Left ventricle myocardium inferior (tissue), 1 donor: ENCODE data around the gene RET. TPM values are rescaled to one million over a fixed set of nuclear protein-coding genes. Genes with fewer than 3 reads are reported as not detected.

Experiments
- DNase-seq: peaks from one replicate; pipeline ENCODE4 v3.0.0-alpha.2; 2020
- H3K27ac ChIP-seq: fragments of 200-600 bp; replicated peaks from 2 replicates; pipeline ENCODE4 v1.8.0; 2021
- H3K27me3 ChIP-seq: fragments of 200-600 bp; 2 replicates; pipeline ENCODE4 v1.8.0; 2021; ENCODE audit warnings: low read depth
- H3K36me3 ChIP-seq: fragments of 200-600 bp; 2 replicates; pipeline ENCODE4 v1.8.0; 2021
- H3K4me1 ChIP-seq: fragments of 200-600 bp; 2 replicates; pipeline ENCODE4 v1.8.0; 2021
- H3K4me3 ChIP-seq: fragments of 200-600 bp; 2 replicates; pipeline ENCODE4 v1.8.0; 2021; ENCODE audit warnings: mild to moderate bottlenecking, moderate library complexity
- H3K9me3 ChIP-seq: fragments of 200-600 bp; replicated peaks from 2 replicates; pipeline ENCODE4 v1.8.0; 2021
- CTCF ChIP-seq: fragments of 200-600 bp; IDR thresholded peaks from 2 replicates; pipeline ENCODE4 v1.8.0; 2021; ENCODE audit warnings: antibody characterized with exemption, mild to moderate bottlenecking, borderline replicate concordance
- intact Hi-C: fragments of 100-400 bp; cut with micrococcal nuclease; formaldehyde crosslinking; loops from one replicate; pipeline ENCODE4 v1.11.0; 2022
- total RNA-seq: library from RNA; stranded (reverse); fragmentation: NEBNext Ultra II Directional; extraction: Animal tissue kit (Norgen Biotek cat#: 25700); gene quantifications from one replicate; pipeline ENCODE4 v1.2.1, GENCODE V29; 2021
- donor health status: DM: no; HTN: yes; CAD: no; lungs with severe emphysema.

The RET gene
- total RNA-seq, 1 donor from 2014 or later: 0.60 TPM

GRCh38 chr10:43065234-43065633, 11.6 kb upstream of the RET start:
- Histone ChIP-seq H3K27me3 (peaks cover 2% of the 10 kb centered on the region), H3K9me3 (no peaks in the 10 kb centered on the region), H3K4me1 (peaks cover 10% of the 10 kb centered on the region), H3K4me3 (no peak overlapping the region), H3K36me3 (no peaks in the 10 kb centered on the region), H3K27ac (no peak overlapping the region)
- intact Hi-C loops: no loop called here
- DNase-seq: no peak
- no peak for TF ChIP-seq CTCF

DNA sequence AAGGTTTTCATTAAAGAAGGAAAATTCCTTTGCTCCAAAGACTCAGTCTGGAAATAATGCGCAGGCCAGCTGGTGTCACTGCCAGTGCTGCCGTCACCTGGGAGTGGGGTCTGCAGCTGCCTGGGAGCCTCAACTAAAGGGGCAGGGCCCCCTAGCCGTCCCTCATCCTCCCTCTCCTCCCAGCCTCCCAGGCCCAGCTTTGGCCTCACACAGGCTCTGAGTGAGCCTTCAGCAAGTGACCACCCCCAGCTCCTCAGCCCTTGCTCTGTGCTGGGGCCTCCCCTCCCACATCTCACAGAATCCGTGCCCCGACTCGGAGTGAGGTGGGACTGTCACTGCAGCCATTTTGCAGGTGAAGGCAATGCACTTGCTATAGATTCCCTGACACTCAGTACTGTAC, 11.1 kb upstream of the RET start:
- TF ChIP-seq CTCF: no peak
- Histone ChIP-seq H3K4me3 (no peak overlapping the region), H3K27ac (no peak overlapping the region), H3K36me3 (no peaks in the 10 kb centered on the region), H3K9me3 (no peaks in the 10 kb centered on the region), H3K4me1 (peaks cover 10% of the 10 kb centered on the region), H3K27me3 (peaks cover 5% of the 10 kb centered on the region)
- DNase-seq: no peak
- intact Hi-C loops: no loop called here

DNA sequence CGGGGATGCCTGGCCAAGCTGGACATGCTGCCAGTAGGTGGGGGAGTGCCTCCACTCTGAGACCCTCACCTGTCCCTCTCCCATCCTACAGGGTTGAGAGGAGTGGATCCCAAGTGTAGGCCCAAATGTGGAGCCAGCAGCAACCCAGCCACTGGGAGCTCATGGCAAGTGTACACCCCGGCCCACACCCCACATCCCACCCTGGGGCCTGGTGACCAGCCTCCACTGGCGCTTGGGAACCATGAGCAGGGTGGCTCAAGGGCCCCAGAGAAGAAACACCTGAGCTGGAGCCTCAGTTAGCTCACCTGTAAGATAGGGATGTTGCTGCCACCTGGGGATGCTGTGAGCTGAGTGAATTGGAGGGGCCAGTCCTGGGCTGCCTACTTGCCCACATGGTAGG, 10.4 kb upstream of the RET start:
- no peak for TF ChIP-seq CTCF
- no peak overlapping the region for H3K4me3 ChIP-seq
- no peak for DNase-seq
- H3K27me3 ChIP-seq: peaks cover 5% of the 10 kb centered on the region
- no peaks in the 10 kb centered on the region for H3K36me3 ChIP-seq
- H3K27ac ChIP-seq: no peak overlapping the region
- H3K4me1 ChIP-seq: peaks cover 10% of the 10 kb centered on the region
- intact Hi-C loops: no loop called here
- no peaks in the 10 kb centered on the region for H3K9me3 ChIP-seq

GRCh38 chr10:43067391-43068135, 9.3 kb upstream of the RET start:
- Histone ChIP-seq H3K27me3 (peaks cover 13% of the 10 kb centered on the region), H3K36me3 (no peaks in the 10 kb centered on the region), H3K4me3 (no peak overlapping the region), H3K4me1 (peaks cover 10% of the 10 kb centered on the region), H3K27ac (no peak overlapping the region), H3K9me3 (no peaks in the 10 kb centered on the region)
- no peak for TF ChIP-seq CTCF
- DNase-seq: no peak
- intact Hi-C loops: no loop called here

GRCh38 chr10:43068136-43068395, 8.8 kb upstream of the RET start:
- intact Hi-C loops: no loop called here
- no peak for TF ChIP-seq CTCF
- H3K4me1 ChIP-seq: peaks cover 10% of the 10 kb centered on the region
- no peaks in the 10 kb centered on the region for H3K9me3 ChIP-seq
- H3K36me3 ChIP-seq: no peaks in the 10 kb centered on the region
- peaks cover 18% of the 10 kb centered on the region for H3K27me3 ChIP-seq
- DNase-seq: no peak
- no peak overlapping the region for H3K4me3 ChIP-seq
- H3K27ac ChIP-seq: no peak overlapping the region
